GM21619 (cell line): ENCODE data around the gene MPHOSPH10.
"Not testable (repeated sequence)": the region's sequence is repeated elsewhere in the genome, so short reads cannot be mapped to it uniquely, and the experiment has no call there.

Experiments used
- ATAC-seq: cut with Tn5 transposase; IDR thresholded peaks from one replicate; pipeline ENCODE4 v1.9.1; 2021; ENCODE audit not compliant: unreplicated experiment

Gene MPHOSPH10, protein sequence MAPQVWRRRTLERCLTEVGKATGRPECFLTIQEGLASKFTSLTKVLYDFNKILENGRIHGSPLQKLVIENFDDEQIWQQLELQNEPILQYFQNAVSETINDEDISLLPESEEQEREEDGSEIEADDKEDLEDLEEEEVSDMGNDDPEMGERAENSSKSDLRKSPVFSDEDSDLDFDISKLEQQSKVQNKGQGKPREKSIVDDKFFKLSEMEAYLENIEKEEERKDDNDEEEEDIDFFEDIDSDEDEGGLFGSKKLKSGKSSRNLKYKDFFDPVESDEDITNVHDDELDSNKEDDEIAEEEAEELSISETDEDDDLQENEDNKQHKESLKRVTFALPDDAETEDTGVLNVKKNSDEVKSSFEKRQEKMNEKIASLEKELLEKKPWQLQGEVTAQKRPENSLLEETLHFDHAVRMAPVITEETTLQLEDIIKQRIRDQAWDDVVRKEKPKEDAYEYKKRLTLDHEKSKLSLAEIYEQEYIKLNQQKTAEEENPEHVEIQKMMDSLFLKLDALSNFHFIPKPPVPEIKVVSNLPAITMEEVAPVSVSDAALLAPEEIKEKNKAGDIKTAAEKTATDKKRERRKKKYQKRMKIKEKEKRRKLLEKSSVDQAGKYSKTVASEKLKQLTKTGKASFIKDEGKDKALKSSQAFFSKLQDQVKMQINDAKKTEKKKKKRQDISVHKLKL

DNA sequence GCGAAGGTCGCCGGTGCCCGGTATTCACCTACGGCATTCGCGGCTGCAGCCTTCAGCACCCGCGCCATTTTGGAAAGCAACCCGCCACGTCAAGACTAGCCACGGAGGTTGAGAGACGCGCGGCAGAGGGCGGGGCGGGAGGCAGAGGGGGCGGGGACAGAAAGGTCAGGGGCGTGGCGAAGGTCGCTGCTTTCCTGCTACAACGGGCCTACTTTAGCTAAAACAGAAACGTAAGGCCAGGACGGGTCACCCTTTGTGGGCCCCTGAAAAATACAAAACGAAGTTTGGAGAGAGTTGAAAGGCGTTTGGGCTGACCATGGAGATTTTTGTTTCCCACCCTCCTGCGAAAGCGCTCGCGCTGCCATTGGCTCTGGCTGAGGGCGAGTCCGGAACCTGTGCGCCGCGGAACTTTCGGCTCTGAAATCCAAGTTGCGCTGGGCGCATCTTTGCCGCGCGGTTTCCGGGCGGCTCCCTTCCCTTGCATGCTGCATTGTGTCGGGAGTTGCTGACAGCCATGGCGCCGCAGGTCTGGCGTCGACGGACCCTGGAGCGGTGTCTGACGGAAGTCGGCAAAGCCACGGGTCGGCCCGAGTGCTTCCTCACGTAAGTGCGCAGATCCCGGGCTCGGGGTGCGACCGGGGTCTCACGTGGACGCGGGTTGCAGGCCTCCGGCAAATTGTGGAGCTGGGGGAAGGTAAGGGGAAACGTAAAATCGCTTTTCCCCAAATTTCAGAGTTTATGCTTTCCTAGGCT, at the start of gene MPHOSPH10, which contains the start of gene MCEE:
MPHOSPH10 (plus strand) TSS at position 483 of the 753 bp plus-strand sequence; CDS start at position 515, 32 bp downstream.
MCEE (minus strand) TSS at position 78 of the 753 bp plus-strand sequence; CDS start at position 68, 10 bp downstream.
- peak; percentile 94 for ATAC-seq

DNA sequence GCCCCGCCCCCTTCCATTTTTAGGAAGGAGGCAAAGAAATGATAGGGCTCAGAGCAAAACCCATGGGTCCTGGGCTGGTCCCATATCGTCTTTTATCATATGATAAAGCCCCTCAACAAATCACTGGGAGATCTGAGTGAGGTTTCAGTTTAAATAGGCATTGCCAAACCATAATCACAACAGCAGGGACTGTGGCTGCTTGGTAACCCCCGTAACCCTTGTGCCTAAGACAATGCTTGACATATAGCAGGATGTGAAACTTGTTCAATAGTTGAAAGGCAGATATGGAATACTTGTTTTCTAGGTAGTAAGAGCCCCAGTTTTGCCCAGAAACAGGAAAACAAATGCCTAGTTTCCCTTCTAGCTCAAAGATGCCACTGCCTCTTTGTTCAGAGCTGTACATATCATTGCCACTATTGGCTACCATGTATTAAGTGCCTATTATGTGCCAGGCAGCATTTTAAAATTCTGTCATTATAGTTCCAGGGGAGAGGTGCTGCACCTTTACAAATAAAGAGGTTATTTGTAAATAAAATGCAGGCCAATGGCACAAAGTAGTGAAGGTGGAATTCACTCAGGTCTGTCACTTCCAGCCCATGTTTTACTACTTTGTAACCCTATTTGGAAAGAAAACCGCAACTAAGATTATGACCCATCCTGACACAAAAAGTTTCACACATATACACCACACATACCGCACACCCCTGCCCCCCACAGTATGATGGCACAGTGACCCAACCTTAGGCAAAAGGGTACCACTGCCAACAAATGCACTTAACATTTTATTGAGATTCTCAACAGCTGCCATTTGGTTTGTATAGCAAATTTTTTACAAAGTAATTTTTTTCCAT, 47.8 kb upstream of the MPHOSPH10 start:
- peak; percentile 59 for ATAC-seq

DNA sequence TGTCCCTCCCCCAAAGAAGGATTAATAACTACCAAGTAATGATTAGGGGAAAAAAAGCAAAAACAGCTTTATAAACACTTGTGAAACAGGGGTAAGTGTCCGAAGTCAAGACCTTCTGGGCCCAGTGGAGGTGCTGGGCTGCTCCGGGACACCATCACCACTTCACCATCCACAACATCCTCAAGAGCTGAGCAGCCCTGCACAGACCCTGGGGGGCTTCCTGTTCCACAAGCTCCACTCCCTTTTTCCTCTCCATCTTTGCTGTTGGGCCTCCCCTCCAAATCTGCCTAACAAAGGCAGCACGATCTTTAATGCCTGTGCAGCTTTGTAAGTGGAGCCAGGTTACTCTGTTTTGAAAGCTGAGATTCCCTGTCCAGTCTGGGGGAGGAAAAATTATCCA, 47.1 kb upstream of the MPHOSPH10 start:
- ATAC-seq = not testable (repeated sequence)

DNA sequence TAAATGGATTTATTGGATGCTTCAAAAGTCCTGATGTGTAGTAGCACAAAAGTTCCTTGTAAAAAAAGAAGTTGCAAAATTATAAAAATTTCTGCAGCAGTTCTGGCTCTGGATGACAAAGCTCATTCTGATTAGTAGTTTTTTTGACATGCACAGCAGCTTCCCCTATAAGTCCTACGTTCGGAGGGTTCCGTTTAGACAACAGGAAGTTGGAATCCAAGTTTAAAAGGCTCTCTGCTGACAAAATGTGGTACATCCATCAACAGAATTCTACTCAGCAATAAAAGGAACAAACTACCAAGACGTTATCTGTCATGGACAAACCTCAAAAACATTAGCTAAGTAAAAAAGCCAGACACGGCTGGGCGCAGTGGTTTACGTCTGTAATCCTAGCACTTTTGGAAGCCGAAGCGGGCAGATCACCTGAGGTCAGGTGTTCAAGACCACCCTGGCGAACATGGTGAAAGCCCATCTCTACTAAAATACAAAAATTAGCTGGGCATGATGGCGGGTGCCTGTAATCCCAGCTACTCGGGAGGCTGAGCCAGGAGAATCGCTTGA, 46.6 kb upstream of the MPHOSPH10 start:
- ATAC-seq = not testable (repeated sequence)

DNA sequence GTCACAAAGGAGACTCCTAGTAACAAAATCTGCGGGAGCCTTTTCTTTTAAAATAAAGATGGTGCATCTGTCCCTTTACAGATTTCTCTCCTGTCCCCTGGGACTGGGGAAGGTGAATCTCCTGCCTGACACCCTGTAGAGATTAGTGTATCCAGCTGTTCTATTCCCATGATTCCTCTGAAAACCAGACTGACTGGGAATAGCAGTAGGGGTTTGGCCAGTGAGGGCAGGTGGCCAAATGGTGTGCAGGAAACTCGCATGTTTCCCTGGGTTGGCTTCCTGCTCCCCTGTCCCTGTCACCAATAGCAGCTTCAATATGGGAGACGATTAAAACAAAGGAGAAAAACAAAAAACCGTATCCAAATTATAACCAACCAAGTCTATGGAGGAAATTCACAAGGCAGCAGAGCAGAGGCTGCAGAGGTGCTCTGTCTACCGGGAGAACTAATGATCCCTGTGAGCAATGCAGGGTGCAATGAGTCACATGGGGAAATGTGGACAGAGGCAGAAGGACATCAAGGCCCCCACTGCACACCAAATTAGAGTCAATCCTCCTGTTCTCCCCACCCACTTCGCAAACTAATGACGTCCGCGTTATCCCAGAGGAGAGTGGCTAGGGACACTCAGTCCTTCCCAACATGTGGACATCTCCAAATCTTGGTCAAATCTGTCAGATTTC, 45.0 kb upstream of the MPHOSPH10 start:
- ATAC-seq = not testable (repeated sequence)

DNA sequence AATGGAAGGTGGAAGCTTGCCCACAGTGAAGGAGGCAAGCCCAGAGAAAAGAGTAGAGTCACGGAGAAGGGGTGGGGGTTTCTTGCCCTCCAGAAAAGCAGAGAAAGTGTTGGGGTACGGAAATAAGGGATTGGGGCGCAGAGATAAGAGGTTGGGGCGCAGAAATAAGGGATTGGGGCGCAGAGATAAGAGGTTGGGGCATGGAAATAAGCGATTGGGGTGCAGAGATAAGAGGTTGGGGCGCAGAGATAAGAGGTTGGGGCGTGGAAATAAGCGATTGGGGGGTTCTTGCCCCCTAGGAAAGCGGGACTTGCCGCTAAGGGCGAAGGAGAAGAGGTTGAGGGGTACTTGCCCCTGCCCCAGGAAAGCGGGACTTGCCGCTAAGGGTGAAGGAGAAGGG, 41.0 kb upstream of the MPHOSPH10 start:
- ATAC-seq = not testable (repeated sequence)

DNA sequence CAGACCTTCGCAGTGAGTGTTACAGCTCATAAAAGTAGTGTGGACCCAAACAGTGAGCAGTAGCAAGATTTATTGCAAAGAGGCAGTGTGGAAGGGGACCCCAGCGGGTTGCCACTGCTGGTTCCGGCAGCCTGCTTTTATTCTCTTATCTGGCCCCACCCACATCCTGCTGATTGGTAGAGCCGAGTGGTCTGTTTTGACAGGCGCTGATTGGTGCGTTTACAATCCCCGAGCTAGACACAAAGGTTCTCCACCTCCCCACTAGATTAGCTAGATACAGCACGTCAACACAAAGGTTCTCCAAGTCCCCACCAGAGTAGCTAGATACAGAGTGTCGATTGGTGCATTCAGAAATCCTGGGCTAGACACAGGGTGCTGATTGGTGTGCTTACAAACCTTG, 38.6 kb upstream of the MPHOSPH10 start:
- ATAC-seq = not testable (repeated sequence)

DNA sequence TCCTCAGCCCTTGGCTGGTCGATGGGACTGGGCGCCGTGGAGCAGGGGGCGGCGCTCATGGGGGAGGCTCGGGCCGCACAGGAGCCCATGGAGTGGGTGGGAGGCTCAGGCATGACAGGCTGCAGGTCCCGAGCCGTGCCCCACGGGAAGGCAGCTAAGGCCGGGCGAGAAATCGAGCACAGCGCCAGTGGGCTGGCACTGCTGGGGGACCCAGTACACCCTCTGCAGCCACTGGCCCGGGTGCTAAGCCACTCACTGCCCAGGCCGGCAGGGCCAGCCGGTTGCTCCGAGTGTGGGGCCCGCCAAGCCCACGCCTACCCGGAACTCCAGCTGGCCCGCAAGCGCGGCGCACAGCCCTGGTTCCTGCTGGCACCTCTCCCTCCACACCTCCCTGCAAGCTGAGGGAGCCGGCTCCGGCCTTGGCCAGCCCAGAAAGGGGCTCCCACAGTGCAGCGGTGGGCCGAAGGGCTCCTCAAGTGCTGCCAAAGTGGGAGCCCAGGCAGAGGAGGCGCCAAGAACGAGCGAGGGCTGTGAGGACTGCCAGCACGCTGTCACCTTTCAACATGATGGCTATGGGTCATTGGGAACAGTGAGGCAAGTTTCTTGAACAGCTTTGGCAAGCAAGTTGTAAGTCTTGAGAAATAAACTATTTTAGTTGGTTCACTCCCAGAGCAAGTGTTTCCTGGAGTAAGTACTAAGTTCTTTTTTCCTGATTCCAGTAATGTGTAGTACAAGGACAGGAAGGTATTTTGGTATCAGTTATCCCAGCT, 37.8 kb upstream of the MPHOSPH10 start:
- not testable (repeated sequence) for ATAC-seq

DNA sequence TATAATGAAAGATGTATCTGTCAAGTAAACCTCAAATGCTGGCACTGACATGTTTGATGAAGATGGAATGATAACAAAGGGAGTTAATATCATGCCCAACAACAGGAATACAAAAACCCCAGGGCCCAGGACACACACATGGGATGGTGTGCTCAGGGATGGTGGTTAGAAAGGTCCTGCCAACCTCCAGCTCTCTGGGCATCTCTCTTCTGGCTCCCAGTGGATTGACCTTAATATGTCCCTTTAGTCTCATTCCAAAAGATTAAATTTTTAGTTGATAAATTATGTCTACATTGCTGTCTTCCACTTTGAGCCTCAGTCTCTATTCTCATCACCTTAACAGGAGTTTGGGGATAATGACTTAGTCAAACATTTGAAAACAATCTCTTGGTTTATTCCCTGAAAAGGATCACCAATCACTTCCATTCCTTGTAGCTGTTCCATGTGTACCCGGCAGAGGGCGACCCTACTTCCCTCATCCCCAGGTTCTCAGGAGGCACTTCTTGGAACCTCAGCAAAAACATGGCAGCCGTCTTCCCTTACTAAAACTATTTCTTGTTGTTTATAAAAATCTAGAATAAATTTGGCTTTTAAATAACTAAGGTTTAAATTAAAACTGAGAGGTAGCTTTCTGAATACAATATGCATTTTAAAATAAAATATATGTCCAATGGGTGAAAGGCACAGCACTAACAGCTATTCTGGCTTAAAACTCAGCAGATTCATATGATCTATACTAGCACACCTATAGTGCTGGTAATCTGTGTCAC, 30.1 kb upstream of the MPHOSPH10 start:
- ATAC-seq = no peak

DNA sequence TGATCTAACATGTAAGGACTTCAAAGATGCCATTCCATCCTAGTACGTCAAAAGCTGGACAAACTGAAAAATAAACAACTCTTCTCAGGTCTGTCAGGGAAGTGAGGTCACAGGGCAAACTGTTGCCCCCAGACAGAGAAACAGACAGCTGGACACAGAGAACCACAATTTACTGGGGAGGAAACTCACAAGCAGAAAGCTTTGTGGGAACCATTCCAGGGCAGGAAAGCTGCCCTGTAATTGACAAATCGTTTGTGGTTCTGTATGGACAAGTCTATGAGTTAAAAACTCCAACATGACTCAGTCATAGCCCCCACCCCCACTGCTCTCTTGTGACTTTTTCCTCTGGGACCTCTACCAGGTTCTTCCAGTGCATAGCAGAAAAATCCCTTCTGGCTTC, 28.8 kb upstream of the MPHOSPH10 start:
- no peak for ATAC-seq

DNA sequence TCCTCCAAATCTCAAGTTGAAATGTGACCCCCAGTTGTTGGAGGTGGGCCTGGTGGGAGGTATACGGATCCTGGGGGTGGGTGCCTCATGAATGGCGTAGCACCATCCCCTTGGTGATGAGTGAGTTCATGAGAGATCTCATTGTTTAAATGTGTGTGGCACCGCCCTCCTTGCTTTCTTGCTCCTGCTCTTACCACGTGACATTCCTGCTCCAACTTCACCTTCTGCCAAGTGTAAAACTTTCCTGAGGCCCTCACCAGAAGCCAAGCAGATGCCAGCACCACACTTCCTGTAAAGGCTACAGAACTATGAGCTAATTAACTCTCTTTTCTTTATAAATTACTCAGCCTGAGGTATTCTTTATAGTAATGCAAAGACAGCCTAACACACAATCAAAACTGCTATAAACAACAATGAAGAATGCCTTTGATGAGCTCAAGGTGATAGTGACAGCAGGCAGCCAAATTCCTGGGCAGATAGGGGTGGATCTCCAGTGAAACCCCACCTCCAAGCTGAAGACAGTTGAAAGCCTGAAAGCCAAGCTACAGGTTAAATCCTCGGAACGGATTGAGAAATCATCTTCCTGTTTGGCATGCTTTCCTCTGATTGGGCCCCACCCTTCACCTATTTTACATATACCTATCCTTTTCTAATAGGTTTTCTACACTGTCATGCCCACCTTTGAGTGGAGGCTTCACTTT, 27.3 kb upstream of the MPHOSPH10 start:
- ATAC-seq = no peak

DNA sequence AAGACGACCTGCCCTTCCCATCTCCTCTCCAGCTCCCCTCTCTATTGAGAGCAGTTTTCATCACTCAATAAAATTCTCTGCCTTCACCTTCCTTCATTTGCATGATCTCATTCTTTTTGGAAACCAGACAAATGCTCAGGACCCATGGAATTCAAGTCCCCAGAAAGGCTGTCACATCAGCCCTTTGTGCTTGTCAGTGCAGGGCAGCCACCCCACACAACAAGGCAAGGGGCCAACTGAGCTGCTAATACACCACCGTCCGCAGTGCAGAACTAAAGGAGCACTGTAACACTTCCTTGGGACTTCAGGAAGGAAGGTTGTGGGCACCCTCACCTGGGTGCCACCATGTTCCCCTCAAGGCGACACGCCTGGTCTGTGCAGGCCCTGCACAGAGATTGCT, 26.6 kb upstream of the MPHOSPH10 start:
- ATAC-seq = no peak

DNA sequence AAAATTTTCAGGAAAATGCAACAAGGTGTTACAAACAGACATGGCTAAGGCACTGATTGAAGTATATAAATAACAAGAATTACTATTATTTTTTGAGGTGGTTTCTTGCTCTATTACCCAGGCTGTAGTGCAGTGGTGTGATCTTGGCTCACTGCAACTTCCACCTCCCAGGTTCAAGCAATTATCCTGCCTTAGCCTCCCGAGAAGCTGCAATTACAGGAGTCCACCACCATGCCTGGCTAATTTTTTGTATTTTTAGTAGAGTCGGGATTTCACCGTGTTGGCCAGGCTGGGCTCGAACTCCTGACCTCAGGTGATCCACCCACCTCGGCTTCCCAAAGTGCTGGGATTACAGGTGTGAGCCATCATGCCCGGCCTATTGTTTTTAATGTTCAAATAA, 24.0 kb upstream of the MPHOSPH10 start:
- not testable (repeated sequence) for ATAC-seq

DNA sequence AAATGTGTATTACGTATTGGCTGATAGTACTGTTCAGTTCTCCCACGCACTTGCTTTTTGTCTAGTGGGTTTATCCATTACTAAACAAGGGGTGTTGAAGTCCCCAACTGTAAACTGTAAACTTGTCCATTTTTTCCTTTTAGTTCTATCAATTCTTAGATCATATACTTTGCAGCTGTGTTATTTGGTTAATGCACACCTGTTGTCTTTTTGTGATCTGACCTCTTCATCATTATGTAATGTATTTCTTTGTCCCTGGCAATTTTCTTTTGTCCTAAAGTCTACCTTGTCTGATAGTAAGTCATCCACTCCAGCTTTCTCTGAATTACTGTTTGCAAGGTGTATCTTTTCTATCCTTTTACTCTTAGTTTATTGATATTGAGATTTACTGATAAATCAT, 22.3 kb upstream of the MPHOSPH10 start:
- ATAC-seq = no peak

DNA sequence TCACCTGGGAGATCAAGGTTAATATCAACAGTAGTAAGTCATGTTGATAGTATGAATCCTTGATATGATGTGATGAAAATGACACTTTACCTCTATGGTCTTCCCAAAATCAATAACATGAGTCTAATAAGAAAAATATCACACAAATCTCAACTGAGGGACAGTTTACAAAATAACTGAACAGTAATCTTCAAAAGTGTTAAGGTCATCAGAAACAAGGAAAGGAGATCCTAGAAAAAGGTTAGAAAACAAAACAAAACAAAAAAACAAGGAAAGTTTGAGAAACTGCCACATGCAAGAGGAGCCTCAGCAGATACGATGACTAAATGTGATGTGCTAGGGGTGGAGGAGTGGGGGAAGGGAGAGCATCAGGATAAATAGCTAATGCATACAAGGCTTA, 16.6 kb upstream of the MPHOSPH10 start:
- ATAC-seq = no peak

DNA sequence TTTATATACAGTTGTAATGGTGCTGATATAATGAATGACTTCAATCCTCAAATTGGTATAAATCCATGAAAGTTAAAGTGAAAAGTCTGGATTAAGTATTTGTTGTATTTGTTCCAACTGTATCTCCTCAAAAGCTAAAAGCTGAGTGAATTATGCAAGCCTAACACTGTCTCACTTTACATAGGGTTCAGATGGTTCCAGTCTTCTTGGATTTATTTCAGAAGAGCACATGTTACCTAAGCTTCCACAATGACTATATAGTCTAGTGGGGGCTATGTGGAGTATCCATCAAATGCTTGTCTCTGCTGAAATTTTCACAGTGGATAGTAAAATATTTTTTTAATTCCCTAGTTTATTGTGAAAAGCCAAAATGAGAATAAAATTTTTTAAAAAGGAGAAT, 13.4 kb upstream of the MPHOSPH10 start:
- no peak for ATAC-seq

DNA sequence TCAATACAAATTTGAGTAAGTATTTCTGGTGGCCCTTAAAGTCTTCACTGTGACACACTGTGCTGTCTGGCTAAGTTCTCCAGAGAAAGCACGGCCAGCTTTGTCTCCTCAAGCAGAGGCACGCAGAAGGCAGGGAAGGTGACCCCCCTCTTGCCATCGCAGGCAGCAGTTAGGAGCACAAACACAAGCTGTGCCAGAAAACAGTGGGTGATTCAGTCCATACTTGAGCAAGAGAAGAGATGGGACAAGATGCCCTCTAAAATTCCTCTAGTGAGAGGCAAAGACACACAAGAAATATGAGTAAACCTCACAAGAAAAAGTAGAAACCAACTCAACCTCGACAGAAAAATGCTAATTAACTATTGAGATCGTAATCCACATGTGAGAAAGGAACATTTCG, 10.2 kb upstream of the MPHOSPH10 start:
- no peak for ATAC-seq

DNA sequence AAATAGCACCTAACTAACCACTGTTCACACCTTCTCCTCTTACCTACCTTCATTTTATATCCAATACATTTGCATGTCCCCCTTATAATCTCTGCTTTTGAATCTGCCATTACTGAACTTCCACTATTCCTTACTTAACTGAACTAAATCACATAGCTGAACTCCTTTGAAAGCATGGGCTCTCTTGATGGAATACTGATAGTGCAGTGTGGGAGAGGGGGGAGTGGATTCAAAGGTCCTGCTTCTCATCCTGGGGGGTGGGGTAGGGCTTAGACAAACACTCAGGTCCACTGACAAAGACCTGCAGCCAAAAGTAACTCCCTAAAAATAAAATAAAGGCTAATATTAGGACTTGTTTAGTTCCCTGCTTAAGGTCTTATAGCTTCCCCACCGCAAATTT, 9.0 kb upstream of the MPHOSPH10 start:
- ATAC-seq = no peak
